Activated T-cell treated with anti-CD3 and anti-CD28 coated beads for 1 hour (primary cell): Measurements from ENCODE around the gene B3GNT5.

Experiments used
- DNase-seq: peaks from one replicate; pipeline ENCODE4 v3.0.0-alpha.2; 2020; ENCODE audit warnings: low read depth

B3GNT5 gene

GRCh38 chr3:183265834-183266417 is 12.9 kb downstream of the B3GNT5 start:
- DNase-seq = no peak

- no peak for DNase-seq
Observed at GRCh38 chr3:183266454-183266853, 13.4 kb downstream of the B3GNT5 start.

GRCh38 chr3:183267140-183267539 is 14.1 kb downstream of the B3GNT5 start:
- no peak for DNase-seq

- no peak for DNase-seq
Observed at GRCh38 chr3:183268366-183268765, 15.3 kb downstream of the B3GNT5 start.

GRCh38 chr3:183269345-183269744 is 16.3 kb downstream of the B3GNT5 start:
- no peak for DNase-seq

- DNase-seq = no peak
Observed at GRCh38 chr3:183270344-183270743, 17.3 kb downstream of the B3GNT5 start.

GRCh38 chr3:183272142-183272541 is 19.1 kb downstream of the B3GNT5 start:
- no peak for DNase-seq

- no peak for DNase-seq
Observed at GRCh38 chr3:183272791-183273190, 19.7 kb downstream of the B3GNT5 start.

- no peak for DNase-seq
Observed at GRCh38 chr3:183274609-183275008, 21.6 kb downstream of the B3GNT5 start.

- DNase-seq = no peak
Observed at GRCh38 chr3:183275418-183275817, 22.4 kb downstream of the B3GNT5 start.

- no peak for DNase-seq
Observed at GRCh38 chr3:183275937-183276336, 22.9 kb downstream of the B3GNT5 start.

GRCh38 chr3:183277260-183277659 is 24.2 kb downstream of the B3GNT5 start:
- no peak for DNase-seq

GRCh38 chr3:183278479-183279088 is 25.5 kb downstream of the B3GNT5 start:
- DNase-seq = no peak

- no peak for DNase-seq
Observed at GRCh38 chr3:183279371-183279770, 26.3 kb downstream of the B3GNT5 start.

GRCh38 chr3:183281126-183281797 is 28.2 kb downstream of the B3GNT5 start:
- DNase-seq = no peak

- DNase-seq = no peak
Observed at GRCh38 chr3:183283886-183284285, 30.8 kb downstream of the B3GNT5 start.

GRCh38 chr3:183284570-183284969 is 31.5 kb downstream of the B3GNT5 start:
- no peak for DNase-seq

GRCh38 chr3:183285318-183285717 is 32.3 kb downstream of the B3GNT5 start:
- no peak for DNase-seq

GRCh38 chr3:183285828-183286457 is 32.9 kb downstream of the B3GNT5 start:
- peak; percentile 75 for DNase-seq

GRCh38 chr3:183287301-183287971 is 34.4 kb downstream of the B3GNT5 start:
- no peak for DNase-seq

GRCh38 chr3:183288117-183288516 is 35.1 kb downstream of the B3GNT5 start:
- no peak for DNase-seq

GRCh38 chr3:183290216-183290615 is 37.2 kb downstream of the B3GNT5 start:
- no peak for DNase-seq
